ENCODE results near the gene TIMM13.
"Not testable (repeated sequence)": the region's sequence is repeated elsewhere in the genome, so short reads cannot be mapped to it uniquely, and the experiment has no call there.

DNA sequence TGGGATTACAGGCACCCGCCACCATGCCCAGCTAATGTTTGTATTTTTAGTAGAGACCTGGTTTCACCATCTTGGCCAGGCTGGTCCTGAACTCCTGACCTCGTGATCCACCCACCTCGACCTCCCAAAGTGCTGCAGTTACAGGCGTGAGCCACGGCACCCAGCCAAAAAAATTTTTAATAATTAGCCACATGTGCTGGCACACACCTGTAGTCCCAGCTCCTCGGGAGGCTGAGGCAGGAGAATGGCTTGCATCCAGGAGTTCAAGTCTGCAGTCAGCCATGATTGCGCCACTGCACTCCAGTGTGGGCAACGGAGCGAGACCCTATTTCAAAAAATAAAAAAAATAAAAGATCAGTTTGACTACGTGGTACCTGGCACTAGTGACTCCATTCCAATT is 31.4 kb upstream of the TIMM13 start:
- not testable (repeated sequence) for TF ChIP-seq CTCF (IDR thresholded peaks at IDR 0.05); E2F6 (IDR thresholded peaks at IDR 0.05; ENCODE audit: borderline replicate concordance, low read depth); EP300 (IDR thresholded peaks at IDR 0.05); REST (IDR thresholded peaks at IDR 0.05); RFX5 (IDR thresholded peaks at IDR 0.05); RAD21 (conservative IDR thresholded peaks at IDR 0.05 in 1 of 2, IDR thresholded peaks at IDR 0.05 in 1 of 2); POLR2A (IDR thresholded peaks at IDR 0.05; ENCODE audit: low read length); ATOH8 (CRISPR knock-in tag; IDR thresholded peaks at IDR 0.05; ENCODE audit: low read depth); PBX3 (IDR thresholded peaks at IDR 0.05)
